ENCODE results near the gene UGT1A7.

The UGT1A7 gene

DNA sequence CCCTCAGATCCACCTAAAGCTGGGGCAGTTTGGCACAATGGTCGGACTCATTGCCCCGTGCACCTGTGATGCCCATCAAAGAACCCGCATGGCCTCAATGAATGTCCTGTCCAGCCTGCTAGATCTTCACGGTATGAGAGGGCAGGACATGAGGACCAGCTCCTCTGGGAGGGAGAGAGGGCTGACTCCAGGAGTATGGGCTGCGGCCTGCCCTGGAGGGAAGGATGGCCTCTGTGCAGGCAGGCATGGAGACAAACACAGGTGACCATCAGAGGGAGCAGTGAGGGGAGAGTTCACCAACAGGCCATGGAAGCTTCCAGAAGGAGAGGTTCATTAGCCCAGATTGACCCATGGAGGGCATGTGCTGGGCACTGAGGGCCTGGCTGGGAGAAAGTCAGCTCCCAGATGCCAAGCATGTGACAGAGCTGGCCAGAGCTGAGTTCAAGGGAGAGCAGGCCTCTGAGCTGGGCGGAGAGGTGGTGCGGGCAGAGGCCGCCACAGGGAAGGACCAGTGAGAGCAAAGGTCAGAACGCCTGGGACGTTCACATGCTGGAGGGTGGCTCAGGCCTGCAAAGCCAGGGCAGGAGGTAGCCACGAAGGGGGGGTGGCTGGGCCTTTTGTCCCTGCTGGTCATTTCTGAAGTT lies 136.4 kb downstream of the UGT1A7 start:
- no peak for DNase-seq (ENCODE audit: low spot score)

DNA sequence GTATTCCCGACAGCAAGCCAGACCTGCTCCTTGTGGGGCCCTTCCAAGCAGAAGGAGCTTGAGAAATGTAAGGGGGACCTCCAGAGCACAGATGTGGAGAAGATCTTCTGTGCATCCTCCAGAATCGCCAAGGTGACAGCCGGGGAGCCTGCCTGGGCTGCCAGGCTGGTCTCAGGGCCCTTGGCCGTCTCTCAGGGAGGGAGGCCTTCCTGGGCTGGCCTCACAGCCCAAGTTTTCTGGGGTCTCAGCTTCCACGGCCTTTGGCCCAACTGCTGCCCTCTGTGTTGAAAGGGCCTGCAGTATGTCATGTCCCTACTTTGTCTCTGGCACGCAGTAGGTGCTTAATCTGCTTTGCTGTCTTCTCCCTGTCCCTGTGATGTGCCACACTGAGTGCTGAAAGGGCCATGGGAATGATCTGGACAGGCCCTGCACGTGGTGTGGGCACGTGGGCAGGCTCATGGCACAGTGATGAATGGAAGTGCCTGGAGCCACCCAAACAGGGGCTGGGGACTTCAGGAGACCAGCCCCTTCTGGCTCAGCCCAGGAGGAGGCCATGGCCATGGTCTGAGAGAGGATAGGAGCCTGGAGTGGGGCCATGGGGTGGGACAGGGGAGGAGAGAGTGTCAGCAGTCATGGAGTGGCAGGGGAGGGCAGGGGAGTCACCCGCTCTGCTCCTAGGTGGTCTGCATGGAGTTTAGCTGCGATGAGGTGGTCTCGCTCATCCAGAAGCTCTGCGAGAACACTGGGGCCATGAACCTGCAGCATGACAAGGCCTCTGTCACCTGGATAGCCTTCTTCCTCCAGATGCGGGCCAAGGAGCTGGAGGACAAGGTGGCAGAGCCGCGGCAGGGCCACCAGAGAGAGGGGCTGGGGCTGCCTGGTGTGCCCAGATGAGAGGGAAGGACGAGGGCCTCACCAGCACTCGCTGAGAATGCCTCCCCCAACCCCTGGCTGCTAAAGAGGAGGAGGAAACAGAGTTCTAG lies 137.2 kb downstream of the UGT1A7 start:
- no peak for DNase-seq (ENCODE audit: low spot score)

DNA sequence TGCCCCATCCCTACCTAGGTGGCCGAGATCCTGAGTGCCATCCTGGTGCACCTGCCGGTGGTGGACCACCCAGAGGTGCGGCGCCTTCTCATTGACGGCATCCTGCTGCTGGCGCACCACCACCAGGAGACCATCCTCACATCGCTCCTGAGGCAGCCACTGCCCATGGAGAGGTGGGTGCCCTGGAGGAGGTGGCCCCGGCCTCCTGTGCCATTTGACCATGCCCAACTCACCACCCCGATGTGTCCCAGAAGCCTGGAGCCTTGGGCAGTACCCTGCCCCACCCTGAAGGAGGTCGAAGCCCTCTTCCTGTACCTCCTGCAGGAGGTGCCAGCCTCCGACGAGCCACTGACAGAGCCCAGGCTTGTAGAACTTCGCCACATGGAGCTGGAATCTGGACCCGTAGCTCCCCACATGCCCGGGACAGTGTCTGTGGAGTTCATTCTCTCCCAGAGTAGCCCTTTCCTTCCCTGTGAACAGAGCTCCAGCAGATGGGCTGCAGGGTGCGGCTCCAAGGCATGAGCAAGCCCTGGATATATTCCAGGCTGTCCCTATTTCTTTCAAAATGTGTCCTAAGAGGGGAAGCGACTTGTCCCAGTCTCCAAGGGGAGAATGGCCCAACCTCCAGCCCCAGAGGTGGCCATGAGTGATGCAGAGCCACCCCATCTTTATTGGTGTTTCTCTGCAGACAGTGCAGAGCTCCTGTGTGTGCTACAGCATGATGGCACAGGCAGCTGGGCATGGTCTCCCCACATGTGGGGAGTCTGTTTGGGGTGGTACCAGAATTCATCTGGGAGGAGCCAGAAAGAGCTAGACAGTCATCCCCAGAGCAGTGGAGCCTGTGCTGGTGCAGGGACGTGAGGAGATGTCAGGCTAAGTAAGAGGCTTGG lies 138.4 kb downstream of the UGT1A7 start:
- no peak for DNase-seq (ENCODE audit: low spot score)

DNA sequence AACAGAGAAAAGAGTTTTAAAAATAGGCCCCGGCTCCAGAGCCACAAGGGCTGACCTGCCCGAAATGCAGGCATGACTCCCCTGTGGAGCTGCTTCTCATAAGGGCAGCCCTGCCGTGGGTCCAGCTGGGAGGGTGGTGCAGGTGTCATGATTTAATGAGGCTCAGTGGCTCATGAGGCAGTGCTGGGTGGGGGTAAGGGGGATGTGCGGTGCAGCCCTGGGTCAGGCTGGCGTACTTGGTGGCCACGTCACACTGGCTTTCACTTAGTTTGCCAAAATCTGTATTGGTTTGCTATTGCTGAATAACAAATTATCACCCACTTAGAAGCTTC lies 139.0 kb downstream of the UGT1A7 start:
- DNase-seq (ENCODE audit: low spot score) = no peak

DNA sequence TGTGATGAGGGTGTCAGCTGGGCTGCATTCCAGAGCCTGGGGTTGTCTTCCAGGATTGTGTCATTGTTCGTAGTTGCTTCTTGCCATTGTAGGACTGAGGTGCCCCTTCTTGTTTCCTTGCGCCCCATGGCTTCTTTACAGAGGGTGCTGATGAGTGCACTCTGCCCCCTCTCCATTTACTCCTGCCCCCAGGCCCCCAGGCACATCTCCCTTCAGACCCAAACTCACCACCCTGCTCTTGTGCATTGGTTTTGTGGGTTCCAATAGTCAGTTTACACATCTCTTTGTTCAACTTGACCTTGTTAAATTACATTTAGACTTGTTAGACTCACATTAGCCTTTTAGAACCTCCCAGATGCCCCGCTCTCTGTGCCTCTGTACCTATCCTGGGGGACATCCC lies 139.5 kb downstream of the UGT1A7 start:
- DNase-seq (ENCODE audit: low spot score) = no peak

DNA sequence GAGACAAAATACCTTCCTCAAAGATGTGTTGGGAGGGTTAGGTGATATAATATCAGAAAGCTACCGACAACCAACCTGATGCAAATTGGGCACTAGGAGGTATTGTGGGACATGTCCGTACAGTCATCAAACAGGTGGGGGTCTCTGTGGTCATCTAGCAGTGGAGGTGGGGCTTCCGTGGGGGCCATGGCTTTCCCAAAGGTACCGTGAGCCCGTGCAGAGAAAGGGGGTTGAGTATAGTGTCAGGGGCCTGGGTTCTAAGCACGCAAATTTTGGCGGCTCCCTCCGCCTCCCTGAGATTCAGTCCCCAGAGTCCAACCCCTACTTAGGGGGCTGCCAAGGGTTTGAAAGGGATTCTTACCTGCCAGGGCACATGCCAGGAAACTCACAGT lies 140.0 kb downstream of the UGT1A7 start:
- no peak for DNase-seq (ENCODE audit: low spot score)

DNA sequence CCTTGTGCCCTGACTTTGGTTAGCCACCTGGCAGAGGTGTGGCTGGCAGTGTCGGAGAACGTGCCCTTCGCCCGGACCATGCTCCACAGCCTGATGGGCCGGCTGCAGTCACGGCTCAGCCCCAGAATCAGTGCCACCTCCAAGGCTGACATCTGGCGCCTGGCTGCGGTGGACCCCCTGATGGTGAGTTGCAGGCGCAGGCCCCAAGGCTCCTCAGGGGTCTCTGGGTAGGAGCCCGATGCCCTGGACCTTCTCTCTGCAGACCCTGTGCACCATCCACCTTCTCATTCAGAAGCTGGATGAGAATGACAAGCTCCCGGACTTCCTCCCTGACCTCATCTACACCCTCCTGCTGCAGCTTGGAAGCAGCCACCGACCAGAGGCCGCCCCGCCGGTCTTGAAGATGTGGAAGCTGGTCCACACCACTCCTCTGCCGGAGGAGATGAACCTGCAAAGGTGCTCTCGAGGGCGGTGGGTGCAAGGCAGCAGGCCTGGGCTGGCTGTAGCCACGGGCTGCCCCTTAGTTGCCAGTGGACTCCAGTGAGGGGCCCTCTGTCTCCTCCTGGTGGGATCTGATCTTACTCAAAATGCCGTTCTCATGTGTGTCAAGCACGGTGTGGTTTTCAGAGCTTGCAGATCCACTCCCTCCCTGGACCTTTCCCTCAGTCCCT lies 140.5 kb downstream of the UGT1A7 start:
- no peak for DNase-seq (ENCODE audit: low spot score)
